ENCODE measurements around the gene SMIM14.
"Not testable (repeated sequence)": the region's sequence is repeated elsewhere in the genome, so short reads cannot be mapped to it uniquely, and the experiment has no call there.

SMIM14 gene

GRCh38 chr4:39571504-39571903 lies 67.2 kb downstream of the SMIM14 start:
- no peak for TF ChIP-seq TAF1 (IDR thresholded peaks at IDR 0.05; ENCODE audit: borderline replicate concordance, low read depth, low read length)
- TF ChIP-seq POLR2A (IDR thresholded peaks at IDR 0.05; ENCODE audit: low read depth, low read length): no peak
- no peak for DNase-seq (ENCODE audit: insufficient read length)
- FAIRE-seq: no peak

- TF ChIP-seq POLR2AphosphoS5 (IDR thresholded peaks at IDR 0.05; ENCODE audit: low read depth, low read length): no peak
- no peak for TF ChIP-seq TAF1 (IDR thresholded peaks at IDR 0.05; ENCODE audit: borderline replicate concordance, low read depth, low read length)
- TF ChIP-seq POLR2A (IDR thresholded peaks at IDR 0.05; ENCODE audit: low read depth, low read length): no peak
- DNase-seq (ENCODE audit: insufficient read length) (no peak), FAIRE-seq (no peak)
Measured at GRCh38 chr4:39571054-39571453, 67.6 kb downstream of the SMIM14 start.

GRCh38 chr4:39569209-39569608 lies 69.5 kb downstream of the SMIM14 start:
- DNase-seq (ENCODE audit: insufficient read length): no peak
- TF ChIP-seq TAF1 (IDR thresholded peaks at IDR 0.05; ENCODE audit: borderline replicate concordance, low read depth, low read length) (no peak), POLR2A (IDR thresholded peaks at IDR 0.05; ENCODE audit: low read depth, low read length) (no peak), POLR2AphosphoS5 (IDR thresholded peaks at IDR 0.05; ENCODE audit: low read depth, low read length) (no peak)
- no peak for FAIRE-seq

GRCh38 chr4:39568805-39569204 lies 69.9 kb downstream of the SMIM14 start:
- no peak for DNase-seq (ENCODE audit: insufficient read length)
- no peak for FAIRE-seq
- no peak for TF ChIP-seq POLR2AphosphoS5 (IDR thresholded peaks at IDR 0.05; ENCODE audit: low read depth, low read length)
- TF ChIP-seq TAF1 (IDR thresholded peaks at IDR 0.05; ENCODE audit: borderline replicate concordance, low read depth, low read length): no peak
- TF ChIP-seq POLR2A (IDR thresholded peaks at IDR 0.05; ENCODE audit: low read depth, low read length): no peak

GRCh38 chr4:39565878-39566600 lies 72.6 kb downstream of the SMIM14 start:
- no peak for DNase-seq (ENCODE audit: insufficient read length)
- FAIRE-seq: no peak

GRCh38 chr4:39563346-39563847 lies 75.3 kb downstream of the SMIM14 start:
- FAIRE-seq (no peak), DNase-seq (ENCODE audit: insufficient read length) (no peak)
- TF ChIP-seq POLR2A (IDR thresholded peaks at IDR 0.05; ENCODE audit: low read depth, low read length): no peak

More at GRCh38 chr4:39565878-39566600, 72.6 kb downstream of the SMIM14 start:
- TF ChIP-seq POLR2AphosphoS5 (IDR thresholded peaks at IDR 0.05; ENCODE audit: low read depth, low read length) (no peak), TAF1 (IDR thresholded peaks at IDR 0.05; ENCODE audit: borderline replicate concordance, low read depth, low read length) (no peak), POLR2A (IDR thresholded peaks at IDR 0.05; ENCODE audit: low read depth, low read length) (no peak)

GRCh38 chr4:39562792-39563191 lies 75.9 kb downstream of the SMIM14 start:
- FAIRE-seq (no peak), DNase-seq (ENCODE audit: insufficient read length) (no peak)
- TF ChIP-seq POLR2A (IDR thresholded peaks at IDR 0.05; ENCODE audit: low read depth, low read length): no peak
- TF ChIP-seq POLR2AphosphoS5 (IDR thresholded peaks at IDR 0.05; ENCODE audit: low read depth, low read length): no peak
- no peak for TF ChIP-seq TAF1 (IDR thresholded peaks at IDR 0.05; ENCODE audit: borderline replicate concordance, low read depth, low read length)

GRCh38 chr4:39559626-39560025 lies 79.0 kb downstream of the SMIM14 start:
- DNase-seq (ENCODE audit: insufficient read length): no peak
- TF ChIP-seq POLR2AphosphoS5 (IDR thresholded peaks at IDR 0.05; ENCODE audit: low read depth, low read length) (no peak), POLR2A (IDR thresholded peaks at IDR 0.05; ENCODE audit: low read depth, low read length) (no peak), TAF1 (IDR thresholded peaks at IDR 0.05; ENCODE audit: borderline replicate concordance, low read depth, low read length) (no peak)
- FAIRE-seq: no peak

GRCh38 chr4:39555472-39555871 lies 83.2 kb downstream of the SMIM14 start:
- DNase-seq (ENCODE audit: insufficient read length) (no peak), FAIRE-seq (no peak)
- TF ChIP-seq TAF1 (IDR thresholded peaks at IDR 0.05; ENCODE audit: borderline replicate concordance, low read depth, low read length) (no peak), POLR2AphosphoS5 (IDR thresholded peaks at IDR 0.05; ENCODE audit: low read depth, low read length) (no peak), POLR2A (IDR thresholded peaks at IDR 0.05; ENCODE audit: low read depth, low read length) (no peak)

- FAIRE-seq (no peak), DNase-seq (ENCODE audit: insufficient read length) (no peak)
- no peak for TF ChIP-seq TAF1 (IDR thresholded peaks at IDR 0.05; ENCODE audit: borderline replicate concordance, low read depth, low read length)
- TF ChIP-seq POLR2A (IDR thresholded peaks at IDR 0.05; ENCODE audit: low read depth, low read length): no peak
- no peak for TF ChIP-seq POLR2AphosphoS5 (IDR thresholded peaks at IDR 0.05; ENCODE audit: low read depth, low read length)
Measured at GRCh38 chr4:39548425-39549067, 90.1 kb downstream of the SMIM14 start.

GRCh38 chr4:39544580-39545315 lies 93.9 kb downstream of the SMIM14 start:
- DNase-seq (ENCODE audit: insufficient read length) (no peak), FAIRE-seq (no peak)
- no peak for TF ChIP-seq POLR2A (IDR thresholded peaks at IDR 0.05; ENCODE audit: low read depth, low read length)
- no peak for TF ChIP-seq TAF1 (IDR thresholded peaks at IDR 0.05; ENCODE audit: borderline replicate concordance, low read depth, low read length)
- no peak for TF ChIP-seq POLR2AphosphoS5 (IDR thresholded peaks at IDR 0.05; ENCODE audit: low read depth, low read length)

GRCh38 chr4:39544080-39544479 lies 94.6 kb downstream of the SMIM14 start:
- DNase-seq (ENCODE audit: insufficient read length); FAIRE-seq: not testable (repeated sequence)

All from GM12892 (cell line).